ENCODE measurements around the gene GOLGA6L26. TPM values are rescaled to one million over a fixed set of nuclear protein-coding genes. Genes with fewer than 3 reads are reported as not detected.
"Not testable (repeated sequence)": the region's sequence is repeated elsewhere in the genome, so short reads cannot be mapped to it uniquely, and the experiment has no call there.

The GOLGA6L26 gene
- total RNA-seq, result not detected

DNA sequence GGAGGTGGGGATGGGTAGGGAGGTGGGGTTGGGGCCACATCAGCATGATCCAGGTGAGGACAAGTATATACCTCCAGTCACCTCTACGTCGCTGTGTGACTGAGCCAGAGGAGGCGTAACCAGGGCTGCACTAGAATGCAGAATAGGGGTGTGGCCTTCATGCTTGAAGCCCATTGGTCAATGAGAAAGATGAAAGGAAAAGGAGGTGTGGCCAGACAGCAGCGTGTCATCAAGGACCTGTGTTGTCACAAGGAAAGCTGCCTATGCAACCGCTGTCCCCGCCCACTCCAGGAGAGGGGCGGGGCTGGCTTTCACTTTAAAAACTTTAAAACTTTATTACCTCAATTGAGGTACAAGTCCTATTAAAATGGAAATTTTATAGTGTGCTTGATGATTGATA is at the start of gene GOLGA6L26:
Gene GOLGA6L26, minus strand, starts transcription at position 101 of the 400 bp plus-strand sequence. Its CDS starts 61 bp downstream, at position 40.
- H3K36me3 Mint-ChIP-seq, ATAC-seq, H3K4me1 Mint-ChIP-seq: not testable (repeated sequence)

GRCh38 chr15:23381192-23381591 is 47.2 kb upstream of the GOLGA6L26 start:
- H3K27ac Mint-ChIP-seq; H3K27me3 Mint-ChIP-seq; H3K36me3 Mint-ChIP-seq; ATAC-seq; H3K4me1 Mint-ChIP-seq; DNase-seq; H3K4me3 Mint-ChIP-seq; CTCF ChIA-PET; H3K9me3 Mint-ChIP-seq (ENCODE audit: low read depth): not testable (repeated sequence)

More for the DNA sequence above, at the start of gene GOLGA6L26:
- CTCF ChIA-PET; H3K9me3 Mint-ChIP-seq (ENCODE audit: low read depth); DNase-seq; H3K4me3 Mint-ChIP-seq; H3K27ac Mint-ChIP-seq; H3K27me3 Mint-ChIP-seq: not testable (repeated sequence)

DNA sequence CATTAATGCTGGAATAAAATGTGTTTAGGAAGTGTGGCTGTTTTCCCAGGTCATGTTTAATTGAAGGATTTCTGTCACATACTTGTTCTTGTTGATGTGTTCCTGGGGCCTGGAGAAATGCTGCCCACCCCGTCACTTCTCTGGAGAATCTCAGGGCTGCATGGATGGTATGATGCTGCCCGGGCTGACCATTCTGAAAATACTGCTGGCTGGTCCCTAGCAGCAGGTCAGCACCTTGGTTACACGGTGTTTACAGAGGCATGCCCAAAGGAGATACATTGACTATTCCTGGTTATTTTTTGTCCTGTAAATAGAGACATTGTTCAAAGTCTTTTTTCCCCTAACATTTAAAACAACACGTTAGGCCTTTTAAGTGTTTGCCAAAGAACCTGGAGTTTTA is 46.7 kb upstream of the GOLGA6L26 start:
- CTCF ChIA-PET; H3K4me1 Mint-ChIP-seq; ATAC-seq; H3K9me3 Mint-ChIP-seq (ENCODE audit: low read depth); H3K4me3 Mint-ChIP-seq; H3K27me3 Mint-ChIP-seq; H3K36me3 Mint-ChIP-seq; DNase-seq; H3K27ac Mint-ChIP-seq: not testable (repeated sequence)

- H3K4me3 Mint-ChIP-seq; H3K27me3 Mint-ChIP-seq; H3K27ac Mint-ChIP-seq; ATAC-seq; H3K36me3 Mint-ChIP-seq; CTCF ChIA-PET; H3K9me3 Mint-ChIP-seq (ENCODE audit: low read depth); DNase-seq; H3K4me1 Mint-ChIP-seq: not testable (repeated sequence)
Measured at GRCh38 chr15:23378946-23379345, 45.0 kb upstream of the GOLGA6L26 start.

- CTCF ChIA-PET; H3K27me3 Mint-ChIP-seq; ATAC-seq; H3K27ac Mint-ChIP-seq; H3K36me3 Mint-ChIP-seq; H3K4me1 Mint-ChIP-seq; DNase-seq; H3K9me3 Mint-ChIP-seq (ENCODE audit: low read depth); H3K4me3 Mint-ChIP-seq: not testable (repeated sequence)
Measured at GRCh38 chr15:23374226-23374625, 40.2 kb upstream of the GOLGA6L26 start.

DNA sequence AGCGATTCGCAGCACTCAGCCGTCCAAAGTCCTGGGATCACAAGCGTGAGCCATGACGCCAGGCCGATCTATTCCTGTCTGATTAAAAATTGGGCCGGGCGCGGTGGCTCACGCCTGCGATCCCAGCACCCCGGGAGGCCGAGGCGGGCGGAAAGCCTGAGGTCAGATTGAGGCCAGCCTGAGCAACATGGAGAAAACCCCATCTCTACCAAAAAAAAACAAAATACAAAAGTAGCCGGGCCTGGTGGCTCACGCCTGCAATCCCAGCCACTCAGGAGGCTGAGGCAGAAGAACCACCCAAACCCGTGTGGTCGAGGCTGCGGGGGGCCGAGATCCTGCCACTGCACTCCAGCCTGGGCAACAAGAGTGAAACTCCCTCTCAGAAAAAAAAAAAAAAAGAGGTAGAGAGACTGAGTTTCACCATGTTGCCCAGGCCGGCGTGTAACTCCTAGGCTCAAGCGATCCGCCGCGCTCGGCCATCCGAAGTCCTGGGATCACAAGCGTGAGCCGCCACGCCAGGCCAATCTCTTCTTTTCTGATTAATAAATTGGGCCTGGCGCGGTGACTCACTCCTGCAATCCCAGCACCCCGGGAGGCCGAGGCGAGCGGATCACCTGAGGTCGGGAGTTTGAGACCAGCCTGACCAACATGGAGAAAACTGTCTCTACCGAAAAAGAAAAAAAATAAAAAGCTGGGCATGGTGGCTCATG is 39.0 kb upstream of the GOLGA6L26 start:
- not testable (repeated sequence) for H3K36me3 Mint-ChIP-seq, H3K27ac Mint-ChIP-seq

GRCh38 chr15:23372284-23372683 is 38.3 kb upstream of the GOLGA6L26 start:
- Mint-ChIP-seq H3K4me1 (no peaks in the 10 kb centered on the region), H3K27ac (no peak overlapping the region), H3K9me3 (ENCODE audit: low read depth) (no peaks in the 10 kb centered on the region), H3K27me3 (peaks cover 10% of the 10 kb centered on the region), H3K36me3 (no peaks in the 10 kb centered on the region), H3K4me3 (no peak overlapping the region)
- CTCF ChIA-PET, result no interaction called here
- ATAC-seq, result no peak
- no peak for DNase-seq

More for the DNA sequence above, 39.0 kb upstream of the GOLGA6L26 start:
- CTCF ChIA-PET; H3K4me1 Mint-ChIP-seq; H3K4me3 Mint-ChIP-seq; H3K27me3 Mint-ChIP-seq; H3K9me3 Mint-ChIP-seq (ENCODE audit: low read depth); DNase-seq; ATAC-seq: not testable (repeated sequence)

DNA sequence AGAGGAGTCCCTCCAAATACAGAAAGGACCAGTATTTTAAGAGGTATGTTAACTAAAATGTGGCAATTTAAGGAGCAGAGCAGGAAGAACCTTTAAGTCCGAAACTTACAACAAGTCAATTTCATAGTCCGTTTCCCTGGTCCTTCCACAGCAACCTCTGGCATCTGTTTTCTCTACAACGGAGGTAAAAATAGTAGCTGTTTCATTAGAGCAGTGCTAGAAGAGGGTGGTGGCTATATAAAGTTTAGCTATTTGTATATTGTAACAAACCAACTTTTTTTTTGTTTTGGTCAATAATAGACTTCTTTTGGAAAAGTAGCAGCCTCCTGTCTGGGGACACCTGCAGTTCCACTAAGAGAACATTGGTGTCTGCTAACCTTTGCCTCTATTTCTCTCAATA is 37.9 kb upstream of the GOLGA6L26 start:
- H3K27ac Mint-ChIP-seq; H3K36me3 Mint-ChIP-seq; H3K4me1 Mint-ChIP-seq; CTCF ChIA-PET; H3K4me3 Mint-ChIP-seq; ATAC-seq; H3K9me3 Mint-ChIP-seq (ENCODE audit: low read depth); DNase-seq; H3K27me3 Mint-ChIP-seq: not testable (repeated sequence)

- ATAC-seq; H3K36me3 Mint-ChIP-seq; H3K4me1 Mint-ChIP-seq; DNase-seq; CTCF ChIA-PET; H3K27me3 Mint-ChIP-seq; H3K4me3 Mint-ChIP-seq; H3K9me3 Mint-ChIP-seq (ENCODE audit: low read depth); H3K27ac Mint-ChIP-seq: not testable (repeated sequence)
Measured at GRCh38 chr15:23371134-23371533, 37.1 kb upstream of the GOLGA6L26 start.

- no peak for DNase-seq
- CTCF ChIA-PET, result no interaction called here
- peaks cover 3% of the 10 kb centered on the region for H3K27me3 Mint-ChIP-seq
- no peaks in the 10 kb centered on the region for H3K4me1 Mint-ChIP-seq
- ATAC-seq, result no peak
- no peaks in the 10 kb centered on the region for H3K36me3 Mint-ChIP-seq
- H3K27ac Mint-ChIP-seq, result no peak overlapping the region
- no peaks in the 10 kb centered on the region for H3K9me3 Mint-ChIP-seq (ENCODE audit: low read depth)
- no peak overlapping the region for H3K4me3 Mint-ChIP-seq
Measured at GRCh38 chr15:23370578-23370977, 36.6 kb upstream of the GOLGA6L26 start.

DNA sequence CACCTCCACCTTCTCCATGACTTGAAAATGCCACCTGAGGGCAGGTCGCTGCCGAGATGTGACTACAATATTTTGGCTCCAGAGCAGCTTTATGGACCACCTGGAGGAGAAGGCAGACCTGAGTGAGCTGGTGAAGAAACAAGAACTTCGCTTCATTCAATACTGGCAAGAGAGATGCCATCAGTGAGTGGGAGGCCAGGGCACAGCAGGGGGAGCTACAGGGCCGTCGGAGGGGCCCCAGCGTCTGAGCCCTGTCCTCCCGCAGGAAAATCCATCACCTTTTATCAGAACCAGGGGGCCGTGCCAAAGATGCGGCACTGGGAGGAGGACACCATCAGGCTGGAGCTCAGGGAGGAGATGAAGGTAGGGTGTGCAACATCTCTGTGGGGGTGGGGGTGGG is 30.3 kb upstream of the GOLGA6L26 start:
- H3K36me3 Mint-ChIP-seq; DNase-seq; H3K27me3 Mint-ChIP-seq; H3K27ac Mint-ChIP-seq; ATAC-seq; H3K4me3 Mint-ChIP-seq; H3K9me3 Mint-ChIP-seq (ENCODE audit: low read depth); CTCF ChIA-PET; H3K4me1 Mint-ChIP-seq: not testable (repeated sequence)

GRCh38 chr15:23362622-23363021 is 28.6 kb upstream of the GOLGA6L26 start:
- H3K4me1 Mint-ChIP-seq; H3K36me3 Mint-ChIP-seq; H3K27ac Mint-ChIP-seq; CTCF ChIA-PET; H3K9me3 Mint-ChIP-seq (ENCODE audit: low read depth); H3K4me3 Mint-ChIP-seq; ATAC-seq; H3K27me3 Mint-ChIP-seq; DNase-seq: not testable (repeated sequence)

DNA sequence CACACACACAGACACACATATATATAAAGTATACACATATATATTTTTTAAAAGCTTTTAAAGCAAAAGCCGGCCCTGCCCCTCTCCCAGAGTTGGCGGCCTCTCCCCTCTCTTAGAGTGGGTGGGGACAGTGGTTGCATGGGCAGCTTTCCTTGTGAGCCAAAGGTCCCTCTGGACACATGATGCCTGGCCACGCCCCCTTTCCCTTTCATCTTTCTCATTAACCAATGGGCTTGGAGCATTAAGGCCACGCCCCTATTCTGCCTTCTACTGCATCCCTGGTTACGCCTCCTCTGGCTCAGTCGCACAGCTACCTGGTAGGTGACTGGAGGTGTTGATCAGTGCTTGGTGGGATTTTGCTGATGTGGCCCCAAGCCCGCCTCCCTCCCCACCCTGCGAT is 20.5 kb upstream of the GOLGA6L26 start, which contains the start of gene GOLGA8S:
Gene GOLGA8S, plus strand, starts transcription at position 301 of the 400 bp plus-strand sequence. Its CDS starts 62 bp downstream, at position 363.
- ATAC-seq; H3K36me3 Mint-ChIP-seq; H3K4me3 Mint-ChIP-seq; H3K4me1 Mint-ChIP-seq; CTCF ChIA-PET; H3K27me3 Mint-ChIP-seq; H3K27ac Mint-ChIP-seq; H3K9me3 Mint-ChIP-seq (ENCODE audit: low read depth); DNase-seq: not testable (repeated sequence)

DNA sequence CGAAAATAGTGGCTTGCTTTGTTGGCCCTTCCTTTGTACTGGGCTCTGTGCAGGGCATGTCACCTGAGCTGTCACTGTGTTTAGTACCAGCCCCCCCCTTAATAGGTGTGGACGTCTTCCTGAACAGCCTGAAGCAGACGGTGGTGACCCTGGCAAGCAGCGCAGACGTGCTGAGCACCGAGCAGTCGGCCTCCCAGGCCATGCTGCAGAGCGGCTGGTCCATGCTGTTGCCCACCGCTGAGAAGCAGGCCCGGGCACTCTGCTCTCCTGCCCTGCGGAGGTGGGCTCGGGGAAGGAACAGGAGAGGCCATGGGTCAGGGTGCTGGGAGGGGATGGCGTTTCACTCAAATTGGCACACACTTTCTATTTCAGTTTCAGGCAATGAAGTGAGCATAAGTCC is 22.8 kb downstream of the GOLGA6L26 start:
- not testable (repeated sequence) for H3K27me3 Mint-ChIP-seq, H3K27ac Mint-ChIP-seq

More for the DNA sequence above, 22.8 kb downstream of the GOLGA6L26 start:
- H3K36me3 Mint-ChIP-seq, result peaks cover 21% of the 10 kb centered on the region
- DNase-seq; H3K4me3 Mint-ChIP-seq; CTCF ChIA-PET; H3K4me1 Mint-ChIP-seq; H3K9me3 Mint-ChIP-seq (ENCODE audit: low read depth); ATAC-seq: not testable (repeated sequence)
